OCI-LY7 (cell line): ENCODE results near the gene CCDC74A. TPM values are rescaled to one million over a fixed set of nuclear protein-coding genes. Genes with fewer than 3 reads are reported as not detected.

Source experiments
- BruUV-seq: library from RNA; stranded (reverse); fragments of 400-500 nt; replicated peaks from 2 replicates; lab custom pipeline; 2021; lab: Mats Ljungman, UMichigan
- CTCF ChIA-PET: fragments of 300-600 bp; sonication (Branson Sonifier 250); formaldehyde crosslinking; loops from one replicate; lab custom pipeline; 2022; ENCODE audit warnings: antibody characterized with exemption; ENCODE audit not compliant: unreplicated experiment; lab: Charles Lee
- POLR2A ChIA-PET: fragments of 300-600 bp; sonication (Branson Sonifier 250); formaldehyde crosslinking; loops from one replicate; lab custom pipeline; 2022; ENCODE audit warnings: antibody characterized with exemption; lab: Charles Lee
- DNase-seq: peaks from one replicate; pipeline ENCODE4 v3.0.0-alpha.2; 2015; ENCODE audit warnings: low spot score
- H2AFZ ChIP-seq: fragments of 200-600 bp; sonication (generic), shearing (Covaris generic); 2 replicates; pipeline ENCODE4 v1.6.1; 2014; ENCODE audit warnings: mild to moderate bottlenecking, antibody characterized with exemption, low read length, moderate library complexity
- H3K27ac ChIP-seq: fragments of 200-600 bp; sonication (generic); 2 replicates; pipeline ENCODE4 v1.5.1; 2014; ENCODE audit warnings: mixed run types, low read depth, mild to moderate bottlenecking, moderate library complexity, low read length, inconsistent platforms; ENCODE audit not compliant: poor library complexity, severe bottlenecking
- H3K36me3 ChIP-seq: fragments of 200-600 bp; sonication (generic); 2 replicates; pipeline ENCODE4 v1.6.1; 2014; ENCODE audit warnings: mild to moderate bottlenecking, antibody characterized with exemption, low read length, moderate library complexity, mixed read lengths; ENCODE audit not compliant: insufficient read depth
- H3K4me1 ChIP-seq: fragments of 200-600 bp; sonication (generic); 2 replicates; pipeline ENCODE4 v1.5.1; 2014; ENCODE audit warnings: mild to moderate bottlenecking, low read length; ENCODE audit not compliant: insufficient read depth, poor library complexity, severe bottlenecking
- H3K4me2 ChIP-seq: fragments of 200-600 bp; sonication (generic); 2 replicates; pipeline ENCODE4 v1.6.1; 2014; ENCODE audit warnings: mild to moderate bottlenecking, low read length
- H3K4me3 ChIP-seq: fragments of 200-600 bp; sonication (generic); 2 replicates; pipeline ENCODE4 v1.5.1; 2014; ENCODE audit warnings: mild to moderate bottlenecking, low read depth, low read length; ENCODE audit not compliant: poor library complexity, severe bottlenecking
- H3K79me2 ChIP-seq: fragments of 200-600 bp; sonication (generic); 2 replicates; pipeline ENCODE4 v1.6.1; 2016; ENCODE audit warnings: low read depth, mild to moderate bottlenecking, low read length, moderate library complexity, mixed read lengths; ENCODE audit not compliant: insufficient read depth
- H3K9me2 ChIP-seq: fragments of 200-600 bp; sonication (generic); 2 replicates; pipeline ENCODE4 v1.6.1; 2016; ENCODE audit warnings: mild to moderate bottlenecking, low read length, mixed read lengths; ENCODE audit not compliant: insufficient read depth
- H3K9me3 ChIP-seq: fragments of 200-600 bp; sonication (generic); 2 replicates; pipeline ENCODE4 v1.6.1; 2014; ENCODE audit warnings: mild to moderate bottlenecking, mixed run types, low read length, mixed read lengths
- H4K20me1 ChIP-seq: fragments of 200-600 bp; sonication (generic); 2 replicates; pipeline ENCODE4 v1.6.1; 2014; ENCODE audit warnings: mild to moderate bottlenecking, antibody characterized with exemption, low read length, moderate library complexity, mixed read lengths; ENCODE audit not compliant: insufficient read depth
- CTCF ChIP-seq: fragments of 200-600 bp; sonication (generic); conservative IDR thresholded peaks from 2 replicates; pipeline ENCODE4 v1.5.1; 2014; ENCODE audit warnings: mild to moderate bottlenecking, antibody characterized with exemption, low read length, moderate library complexity, mixed read lengths
- EZH2phosphoT487 ChIP-seq: fragments of 200-600 bp; sonication (generic); IDR thresholded peaks from 2 replicates; pipeline ENCODE4 v1.6.1; 2018; ENCODE audit warnings: low read depth, borderline replicate concordance, mild to moderate bottlenecking, mixed run types, antibody characterized with exemption, low read length, moderate library complexity, mixed read lengths
- intact Hi-C: fragments of 100-400 bp; cut with micrococcal nuclease; formaldehyde crosslinking; loops from one replicate; pipeline ENCODE4 v1.10.0; 2022; ENCODE audit not compliant: unreplicated experiment
- total RNA-seq, 2 experiments: library from RNA; depleted of rRNA in 1 of 2; stranded (reverse); fragments of >200 nt in 1 of 2; shearing (Covaris generic) in 1 of 2; gene quantifications; 2 replicates each; pipeline ENCODE4 v1.2.3, GENCODE V29; 2014 to 2022

The CCDC74A gene
- total RNA-seq, 2 experiments from 2014 or later, result 27.1 to 57.4 TPM

DNA sequence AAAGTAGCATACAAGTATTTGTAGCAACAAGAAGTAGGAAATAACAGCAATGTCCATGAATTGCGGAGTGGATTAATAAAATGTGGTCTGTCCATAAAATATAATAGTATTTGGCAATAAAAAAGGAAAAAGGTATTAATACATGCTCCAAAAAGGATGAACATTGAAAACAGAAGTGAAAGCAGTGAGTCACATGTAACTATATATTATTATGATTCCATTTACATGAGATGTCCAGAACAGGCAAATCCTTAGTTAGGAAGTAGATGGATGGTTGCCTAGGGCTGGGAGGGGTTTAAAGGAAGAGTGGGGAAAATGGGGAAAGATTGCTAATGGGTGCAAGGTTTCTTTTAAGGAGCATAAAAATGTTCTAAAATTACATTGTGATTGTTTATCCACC is 44.5 kb downstream of the CCDC74A start:
- H3K79me2 ChIP-seq, result no peaks in the 10 kb centered on the region
- BruUV-seq, result no TSS peak
- CTCF ChIA-PET, result no interaction called here
- H4K20me1 ChIP-seq, result no peaks in the 10 kb centered on the region
- no peak for DNase-seq
- intact Hi-C loops, result no loop called here
- H3K9me2 ChIP-seq, result no peaks in the 10 kb centered on the region
- H3K4me3 ChIP-seq, result no peak overlapping the region
- POLR2A ChIA-PET, result no interaction called here
- 0 out of 2 replicates have a peak overlapping the region, but pooled peaks have one; percentile 6 for H3K4me2 ChIP-seq
- TF ChIP-seq CTCF, result no peak
- TF ChIP-seq EZH2phosphoT487, result no peak
- H3K36me3 ChIP-seq, result no peaks in the 10 kb centered on the region
- peaks cover 15% of the 10 kb centered on the region for H3K4me1 ChIP-seq
- H3K27ac ChIP-seq, result no peak overlapping the region
- H3K9me3 ChIP-seq, result peaks cover 7% of the 10 kb centered on the region; the same call in 1 of the 2 replicates
- no peak overlapping the region for H2AFZ ChIP-seq

DNA sequence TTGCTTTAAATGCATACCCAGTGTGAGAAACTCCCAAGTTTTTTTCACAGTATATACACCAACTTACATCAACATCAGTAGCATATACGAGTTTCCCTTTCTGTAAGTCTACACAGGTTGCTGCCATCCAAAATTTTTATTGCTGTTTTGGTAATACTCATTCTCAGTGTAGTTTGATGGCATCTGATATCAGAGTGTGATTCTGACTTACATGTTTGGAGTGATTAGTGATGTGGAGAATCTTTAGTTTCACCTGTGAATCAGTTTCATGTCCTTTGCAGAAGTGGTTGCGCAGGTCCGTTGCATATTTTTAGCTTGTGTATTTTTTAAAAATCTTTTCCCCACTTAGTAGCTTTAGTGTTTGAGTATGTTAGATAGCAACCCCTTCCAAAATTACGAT is 50.1 kb downstream of the CCDC74A start:
- peak overlapping the region; percentile 79 for H3K27ac ChIP-seq
- intact Hi-C loops, result no loop called here
- ChIA-PET POLR2A (interaction anchor here (1.0 to 1.5 kb wide), 5 partner anchors 12 to 217 kb away, joined by 3 to 8 read pairs (median 4); no protein-coding TSS in a partner anchor), CTCF (interaction anchor here (0.9 kb wide), 1 partner anchor 9 kb away, joined by 3 read pairs; no protein-coding TSS in a partner anchor)
- no peaks in the 10 kb centered on the region for H4K20me1 ChIP-seq
- peak overlapping the region; percentile 87 for H3K4me2 ChIP-seq
- H2AFZ ChIP-seq, result peak overlapping the region; percentile 97
- peak overlapping the region; percentile 55 for H3K4me3 ChIP-seq
- H3K36me3 ChIP-seq, result no peaks in the 10 kb centered on the region; the same call in 1 of the 2 replicates
- H3K9me3 ChIP-seq, result no peaks in the 10 kb centered on the region
- no TSS peak for BruUV-seq
- no peaks in the 10 kb centered on the region for H3K79me2 ChIP-seq
- TF ChIP-seq EZH2phosphoT487, result no peak
- no peak for TF ChIP-seq CTCF
- DNase-seq, result peak; percentile 48
- H3K4me1 ChIP-seq, result peaks cover 72% of the 10 kb centered on the region
- H3K9me2 ChIP-seq, result no peaks in the 10 kb centered on the region

DNA sequence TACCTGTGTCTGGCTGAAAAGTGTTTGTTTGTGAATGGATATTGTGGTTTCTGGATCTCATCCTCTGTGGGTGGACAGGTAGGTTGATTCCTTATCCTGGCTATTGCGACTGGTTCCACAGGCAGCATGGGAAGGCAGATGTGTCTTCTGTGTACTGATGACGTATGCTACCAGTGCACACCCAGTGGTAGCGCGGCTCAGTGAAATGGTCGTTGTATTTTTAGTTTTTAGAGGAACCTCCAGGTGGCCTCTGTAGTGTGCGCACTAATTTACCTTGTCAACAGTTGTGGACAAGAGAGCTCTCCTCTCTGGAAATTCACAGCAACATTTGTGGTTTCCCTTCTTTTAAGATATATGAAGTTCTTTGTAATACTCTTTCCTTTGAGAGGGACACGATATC is 52.5 kb downstream of the CCDC74A start:
- intact Hi-C loops, result loop anchor here (2.0 to 10.0 kb wide), 3 partner anchors 51 to 1225 kb away; partner anchors contain the start of genes MZT2A and PTPN18
- POLR2A ChIA-PET, result interaction anchor here (0.6 kb wide), 1 partner anchor 54 kb away, joined by 5 read pairs; no protein-coding TSS in a partner anchor

More for the DNA sequence above, 52.5 kb downstream of the CCDC74A start:
- Histone ChIP-seq H3K4me2 (peak overlapping the region; percentile 87), H2AFZ (peak overlapping the region; percentile 97), H3K9me3 (no peaks in the 10 kb centered on the region), H3K4me1 (peaks cover 93% of the 10 kb centered on the region), H3K36me3 (no peaks in the 10 kb centered on the region; the same call in 1 of the 2 replicates), H3K9me2 (no peaks in the 10 kb centered on the region), H3K79me2 (no peaks in the 10 kb centered on the region), H3K27ac (peak overlapping the region; percentile 79), H3K4me3 (peak overlapping the region; percentile 14), H4K20me1 (no peaks in the 10 kb centered on the region)
- no TSS peak for BruUV-seq
- peak; percentile 81 for DNase-seq
- CTCF ChIA-PET, result interaction anchor here (0.7 kb wide), 1 partner anchor 92 kb away, joined by 3 read pairs; no protein-coding TSS in a partner anchor
- TF ChIP-seq EZH2phosphoT487, result no peak
- peak; percentile 66 for TF ChIP-seq CTCF
